Coronary artery (tissue), 2 donors: ENCODE results near the gene SNX25.

Source experiments
- DNase-seq: peaks from one replicate; pipeline ENCODE4 v3.0.0-alpha.2; 2017; ENCODE audit warnings: low spot score
- H3K27ac ChIP-seq, 2 donors: fragments of 200-600 bp; sonication (generic); one replicate each; pipeline ENCODE4 v1.5.1; 2016 to 2019
- H3K4me3 ChIP-seq: fragments of 200-600 bp; sonication (generic); 2 replicates; pipeline ENCODE4 v1.5.1; 2016; ENCODE audit warnings: mild to moderate bottlenecking, moderate library complexity
- CTCF ChIP-seq: fragments of 200-600 bp; sonication (generic); IDR thresholded peaks from one replicate; pipeline ENCODE4 v1.5.1; 2019; ENCODE audit warnings: antibody characterized with exemption

The SNX25 gene

DNA sequence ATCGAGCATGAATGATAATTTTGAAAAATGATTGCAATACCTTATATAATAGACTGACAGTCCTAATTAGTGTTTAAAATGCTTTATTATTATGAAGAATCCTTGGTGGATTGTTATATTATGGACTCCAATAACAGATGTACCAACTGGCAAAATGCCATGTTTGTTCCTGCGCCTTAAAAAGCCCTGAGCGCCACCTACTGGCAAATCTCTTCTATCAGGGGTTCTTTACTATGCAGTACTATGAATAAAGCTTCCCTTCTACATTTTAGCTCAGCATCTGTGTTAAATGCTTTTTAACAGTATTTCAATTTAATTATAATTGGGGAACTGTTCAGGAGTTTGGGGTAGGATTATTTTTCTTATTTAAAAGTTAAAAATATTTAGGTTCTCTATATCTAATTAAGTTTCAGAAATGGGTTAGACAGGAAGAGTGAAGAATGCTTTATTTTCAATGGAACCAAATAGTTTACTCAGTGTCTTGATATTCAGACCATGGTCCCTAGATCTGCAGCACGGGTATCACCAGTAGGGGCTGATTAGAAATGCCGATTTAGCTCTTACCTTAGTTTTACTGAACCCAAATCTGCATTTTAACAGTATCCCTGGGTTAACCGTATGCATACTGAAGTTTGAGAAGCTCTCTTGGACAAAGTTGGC is 25.6 kb upstream of the SNX25 start:
- no peak for DNase-seq
- Histone ChIP-seq H3K27ac (no peak overlapping the region), H3K4me3 (no peak overlapping the region)
- peak; percentile 64 for TF ChIP-seq CTCF

DNA sequence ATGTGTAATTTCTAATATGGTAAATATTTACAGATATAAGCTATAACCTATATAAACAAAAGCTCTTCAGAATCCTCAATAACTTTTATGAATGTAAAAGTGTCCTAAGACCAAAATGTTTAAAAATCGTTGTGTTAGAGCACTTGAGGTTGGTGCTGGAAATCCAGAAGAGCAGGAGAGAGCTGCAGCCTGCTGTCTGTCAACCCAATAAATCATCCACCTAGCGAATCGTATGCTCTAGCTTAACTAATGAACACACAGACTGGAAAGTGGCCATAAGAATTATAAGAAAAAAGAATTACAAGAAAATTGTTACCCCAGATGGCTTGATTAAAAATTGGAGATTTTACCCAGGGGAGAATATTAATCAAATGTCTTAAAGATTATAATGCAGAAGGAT is 22.6 kb upstream of the SNX25 start:
- DNase-seq = no peak
- H3K4me3 ChIP-seq = no peak overlapping the region
- H3K27ac ChIP-seq = no peak overlapping the region
- TF ChIP-seq CTCF = no peak

DNA sequence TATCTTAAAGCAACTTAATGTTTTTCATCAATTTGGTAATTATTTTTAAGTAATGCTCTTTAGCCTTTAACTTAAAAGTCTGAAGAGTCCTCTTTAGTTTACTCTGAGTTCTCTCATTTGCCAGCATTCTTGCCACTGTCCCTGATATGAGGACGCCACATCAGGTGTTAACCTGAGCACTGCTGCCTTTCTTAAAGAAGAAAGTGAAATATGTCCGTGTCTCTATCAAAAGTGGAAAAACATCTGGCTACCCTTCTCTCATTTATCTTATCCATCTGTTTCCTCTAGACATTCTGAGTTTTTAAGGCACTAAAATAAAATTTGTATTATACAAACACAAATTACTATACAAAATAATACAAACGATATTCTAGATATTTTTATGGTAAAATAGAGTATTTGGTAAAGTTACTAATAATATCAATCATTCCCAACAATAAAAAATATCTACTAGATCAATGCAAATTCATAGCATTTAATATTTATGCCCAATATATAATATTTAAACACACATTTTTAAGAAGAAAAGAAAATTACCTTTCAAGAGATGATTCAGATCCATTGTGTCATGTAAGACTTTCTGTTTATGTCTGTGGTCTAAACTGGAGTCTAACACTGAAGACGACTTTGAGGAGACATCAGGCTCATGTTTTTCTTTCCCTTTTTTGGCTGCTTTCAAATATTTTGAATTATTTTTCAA is 19.6 kb upstream of the SNX25 start:
- no peak for DNase-seq
- Histone ChIP-seq H3K27ac (no peak overlapping the region), H3K4me3 (no peak overlapping the region)
- TF ChIP-seq CTCF = no peak

GRCh38 chr4:185190306-185190856 is 19.0 kb upstream of the SNX25 start:
- DNase-seq = no peak
- TF ChIP-seq CTCF = no peak
- H3K27ac ChIP-seq = no peak overlapping the region
- H3K4me3 ChIP-seq = no peak overlapping the region

DNA sequence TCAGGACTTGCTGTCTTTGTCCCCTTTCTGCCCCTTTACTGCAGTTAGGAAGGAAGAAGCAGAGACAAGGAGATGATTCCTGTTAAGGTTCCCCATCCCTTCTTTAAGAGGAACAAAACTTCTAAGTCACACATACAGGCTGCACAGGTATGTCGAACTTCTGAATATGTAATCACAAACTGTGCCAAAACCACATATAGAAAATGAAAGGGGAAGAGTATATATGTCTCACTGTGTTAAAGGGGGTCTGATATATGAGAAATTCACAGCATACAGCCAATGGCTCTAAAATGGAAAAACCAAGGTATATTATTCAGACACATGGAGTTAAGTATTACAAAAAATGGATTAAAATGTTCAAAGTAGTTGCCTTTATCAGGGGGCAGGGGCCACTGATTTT is 17.3 kb upstream of the SNX25 start:
- Histone ChIP-seq H3K27ac (no peak overlapping the region), H3K4me3 (no peak overlapping the region)
- DNase-seq = no peak
- no peak for TF ChIP-seq CTCF

DNA sequence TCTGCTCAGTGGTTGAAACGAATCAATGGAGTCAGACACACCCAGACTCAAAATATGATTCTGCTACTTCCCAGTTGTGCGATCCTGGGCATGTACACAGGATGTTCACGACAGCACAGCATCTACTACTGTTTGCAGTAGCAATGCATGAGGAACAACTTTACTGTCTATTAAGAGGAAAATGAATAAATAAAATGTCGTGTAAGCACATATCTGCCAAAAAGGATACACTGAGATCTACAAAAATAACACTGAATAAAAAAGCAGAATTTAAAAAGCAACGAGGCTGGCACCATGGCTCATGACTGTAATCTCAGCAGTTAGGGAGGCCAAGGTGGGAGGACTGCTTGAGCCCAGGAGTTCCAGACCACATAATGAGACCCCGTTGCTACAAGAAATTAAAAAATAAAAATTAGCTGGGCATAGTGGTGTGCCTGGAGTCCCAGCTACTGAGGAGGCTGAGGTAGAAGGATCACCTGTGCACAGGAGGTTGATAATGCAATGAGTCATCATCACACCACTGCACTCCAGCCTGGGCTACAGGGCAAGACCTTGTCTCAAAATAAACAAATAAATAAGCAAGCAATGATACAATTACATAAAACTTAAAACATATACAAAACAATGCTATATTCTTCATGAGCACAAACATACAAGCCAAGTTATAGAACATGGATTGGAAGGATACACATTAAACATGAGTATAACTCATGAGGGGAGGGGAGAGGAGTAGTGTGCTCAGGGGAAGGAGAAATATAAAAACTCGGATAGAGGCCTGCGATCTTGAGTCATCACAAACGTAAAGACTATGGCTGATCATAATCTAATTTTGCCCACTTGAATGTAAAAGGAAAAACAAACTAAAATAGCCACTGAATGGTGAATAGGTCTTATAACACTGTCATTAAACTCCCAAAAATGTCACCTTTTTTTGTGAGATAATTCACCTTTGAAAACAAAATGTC is 14.2 kb upstream of the SNX25 start:
- Histone ChIP-seq H3K4me3 (no peak overlapping the region), H3K27ac (no peak overlapping the region)
- no peak for DNase-seq
- TF ChIP-seq CTCF = no peak
